H1 (cell line): Measurements from ENCODE around the gene RRBP1. TPM values are rescaled to one million over a fixed set of nuclear protein-coding genes. Genes with fewer than 3 reads are reported as not detected.

Experiments
- CBX8 ChIP-seq: fragments of 300-800, 300-1000 bp; sonication (generic); IDR thresholded peaks from 2 replicates; pipeline ENCODE4 v1.7.1; 2016; ENCODE audit warnings: low read depth, low read length, borderline replicate concordance
- CHD7 ChIP-seq: fragments of 300-600 bp; sonication (generic); IDR thresholded peaks from 2 replicates; pipeline ENCODE4 v1.7.1; 2012; ENCODE audit warnings: low read length, moderate library complexity, mild to moderate bottlenecking, inconsistent platforms; ENCODE audit not compliant: insufficient replicate concordance
- GABPA ChIP-seq: IDR thresholded peaks from 2 replicates; pipeline ENCODE4 v1.6.1; 2011; ENCODE audit warnings: mild to moderate bottlenecking, low read length, moderate library complexity, borderline replicate concordance; ENCODE audit not compliant: insufficient read depth
- JUN ChIP-seq: IDR thresholded peaks from 2 replicates; pipeline ENCODE4 v1.6.1; 2011; ENCODE audit warnings: low read depth, mild to moderate bottlenecking, improper control_type of control experiment, low read length
- MAFK ChIP-seq: IDR thresholded peaks from 2 replicates; pipeline ENCODE4 v1.6.1; 2012; ENCODE audit warnings: low read depth, mild to moderate bottlenecking, improper control_type of control experiment, low read length
- POLR2A ChIP-seq, 2 experiments: IDR thresholded peaks; 1 replicate in 1 of 2; 2 replicates in 1 of 2; pipeline ENCODE4 v1.6.1; 2011; ENCODE audit warnings: low read depth in 2 of 2, low read length in 2 of 2, mild to moderate bottlenecking in 2 of 2; ENCODE audit errors: control extremely low read depth in 1 of 2
- TAF7 ChIP-seq: optimal IDR thresholded peaks from 2 replicates; pipeline ENCODE3; 2011; ENCODE audit warnings: low read depth, mild to moderate bottlenecking, inconsistent platforms, low read length, moderate library complexity, borderline replicate concordance
- polyA plus RNA-seq, 7 experiments: library from polyadenylated mRNA; depleted of rRNA in 3 of 7; stranded (reverse) in 5 of 7; unstranded in 2 of 7; fragments of >200 nt in 5 of 7; fragments of 200-250 nt in 2 of 7; gene quantifications; 1 replicate in 5 of 7; 2 replicates in 1 of 7; 4 replicates in 1 of 7; pipeline versions ENCODE4 v1.2.1 to v1.2.3, GENCODE V29; 2011 to 2013; ENCODE audit warnings: missing spikeins in 2 of 7, mixed read lengths in 2 of 7
- total RNA-seq: library from RNA; stranded (reverse); fragmentation: NEBNext Ultra II Directional; extraction: Animal tissue kit (Norgen Biotek cat#: 25700); gene quantifications from 2 replicates; pipeline ENCODE4 v1.2.1, GENCODE V29; 2021

The RRBP1 gene
- total and polyA plus RNA-seq, 2 of the 8 experiments (the other 6 are each of a cell fraction or from before 2014, with no cell fraction given), result 15.9 to 157 TPM

GRCh38 chr20:17657079-17657825, 24.8 kb downstream of the RRBP1 start (continued):
- TF ChIP-seq CBX8, result no peak
- TF ChIP-seq GABPA, result no peak
- TF ChIP-seq POLR2A (IDR thresholded peaks at IDR 0.05; ENCODE audit: control extremely low read depth in 1 of 2, low read depth in 2 of 2, low read length in 2 of 2), result no peak
- TF ChIP-seq JUN, result no peak
- TF ChIP-seq MAFK, result no peak
- no peak for TF ChIP-seq TAF7
- no peak for TF ChIP-seq CHD7
